ENCODE data around the gene ZNF672.
"Not testable (repeated sequence)": the region's sequence is repeated elsewhere in the genome, so short reads cannot be mapped to it uniquely, and the experiment has no call there.

ZNF672 gene

DNA sequence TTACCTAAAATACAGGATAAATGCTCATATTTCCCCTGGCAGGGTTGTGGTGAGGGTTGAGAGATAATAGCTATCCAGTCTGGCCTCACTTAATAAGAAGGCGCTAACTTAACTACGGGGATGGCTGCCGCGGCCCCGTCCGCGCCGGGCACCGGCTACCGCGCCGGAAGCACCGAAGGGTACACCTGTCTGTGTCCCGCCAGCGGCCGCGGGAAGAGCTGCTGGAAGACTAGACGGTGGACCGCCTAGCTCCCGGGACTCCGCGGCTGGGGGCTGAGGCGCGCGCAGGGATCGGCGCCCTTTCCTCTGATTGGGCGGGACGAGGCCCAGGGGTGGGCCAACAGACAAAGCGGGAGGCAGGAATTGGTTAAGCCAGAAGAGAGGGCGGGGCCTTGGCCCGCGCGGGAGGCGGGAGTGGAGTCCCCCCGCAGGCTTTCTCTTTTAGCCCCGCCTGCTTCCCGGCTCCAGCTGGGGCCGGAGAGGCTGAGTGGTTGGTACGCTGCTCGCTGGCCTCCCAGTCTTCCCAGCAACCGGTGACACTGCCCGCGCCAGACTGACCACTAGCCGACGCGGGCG lies at the start of gene ZNF672:
ZNF672 (plus strand) TSS at position 444 of the 576 bp plus-strand sequence. CDS start 9,051 bp downstream, outside the sequence.
- peak; percentile 97 for DNase-seq

DNA sequence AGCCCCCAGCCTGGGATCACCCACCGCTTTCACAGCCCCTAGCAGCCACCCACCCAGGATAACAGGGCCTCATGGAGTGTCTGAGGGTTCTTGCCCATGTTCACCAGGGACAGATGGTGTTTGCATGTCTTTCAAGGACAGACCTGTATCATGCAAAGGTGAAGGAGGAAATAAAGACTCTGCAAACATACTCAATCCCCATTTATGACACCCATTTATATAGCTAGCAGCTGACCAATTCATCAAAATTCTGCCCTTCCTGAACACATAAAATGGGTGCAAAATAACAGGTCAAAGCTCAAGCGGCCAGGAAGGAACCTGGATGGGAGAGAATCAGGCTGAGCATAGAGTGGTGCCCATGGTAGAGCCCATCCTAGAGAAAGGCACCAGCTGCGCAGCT lies 49.7 kb upstream of the ZNF672 start:
- no peak for DNase-seq

- not testable (repeated sequence) for DNase-seq
Measured at GRCh38 chr1:248789337-248789736, 48.7 kb upstream of the ZNF672 start.

DNA sequence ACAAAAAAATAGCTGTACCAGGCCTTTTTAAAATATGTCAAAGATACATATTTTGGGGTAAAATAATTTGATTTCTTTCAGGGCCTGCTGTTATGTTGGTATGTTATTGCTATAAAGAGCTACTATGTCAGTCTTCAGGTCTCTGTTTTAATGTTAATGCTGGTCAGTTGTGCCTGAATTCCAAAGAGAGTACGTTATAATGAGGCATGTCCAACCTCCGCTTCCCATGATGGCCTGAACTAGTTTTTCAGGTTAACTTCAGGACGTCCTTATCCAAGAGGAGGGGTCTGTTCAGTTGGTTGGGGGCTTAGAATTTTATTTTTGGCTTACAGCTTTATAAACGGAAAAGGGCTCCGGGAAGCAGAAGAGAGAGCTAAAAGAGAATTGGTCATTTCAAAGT lies 47.6 kb upstream of the ZNF672 start:
- no peak for DNase-seq

DNA sequence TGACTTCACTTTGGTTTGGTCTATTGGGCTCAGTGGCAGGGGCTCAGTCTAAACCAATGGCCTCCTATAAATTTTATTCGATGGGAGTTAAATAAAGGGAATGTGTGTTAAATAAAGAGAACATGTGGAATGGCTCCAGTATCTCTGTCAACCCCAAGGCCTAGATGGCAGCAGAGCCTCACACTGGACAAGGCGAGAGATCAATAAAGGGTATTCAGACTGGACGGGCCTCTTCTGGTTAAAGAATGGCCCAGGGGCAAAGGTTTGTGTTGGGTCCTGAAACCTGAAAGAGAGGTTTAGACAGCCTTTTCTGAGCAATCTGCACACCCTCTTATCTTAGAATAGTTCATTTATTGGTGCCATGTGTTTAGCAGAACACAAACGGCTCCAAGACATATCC lies 47.0 kb upstream of the ZNF672 start:
- no peak for DNase-seq

DNA sequence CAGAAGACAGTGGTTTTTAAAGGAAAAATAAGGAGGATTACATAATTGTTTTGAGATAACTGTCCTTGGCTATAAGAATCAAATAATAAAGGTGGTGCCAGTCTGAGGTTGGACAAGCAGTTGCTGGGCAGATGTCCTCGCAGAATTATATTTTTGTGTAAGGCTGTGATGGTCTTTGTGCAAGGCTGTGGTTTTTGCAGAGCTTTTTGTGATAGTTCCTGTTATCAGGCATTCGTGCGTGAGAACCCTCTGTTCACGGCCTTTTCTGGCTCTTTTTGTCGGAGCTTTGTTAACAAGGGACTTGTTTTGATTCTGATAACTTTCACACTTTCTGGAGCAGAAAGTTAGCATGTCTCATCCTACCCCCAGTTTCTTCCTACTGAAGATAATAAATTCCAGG lies 45.7 kb upstream of the ZNF672 start:
- no peak for DNase-seq

DNA sequence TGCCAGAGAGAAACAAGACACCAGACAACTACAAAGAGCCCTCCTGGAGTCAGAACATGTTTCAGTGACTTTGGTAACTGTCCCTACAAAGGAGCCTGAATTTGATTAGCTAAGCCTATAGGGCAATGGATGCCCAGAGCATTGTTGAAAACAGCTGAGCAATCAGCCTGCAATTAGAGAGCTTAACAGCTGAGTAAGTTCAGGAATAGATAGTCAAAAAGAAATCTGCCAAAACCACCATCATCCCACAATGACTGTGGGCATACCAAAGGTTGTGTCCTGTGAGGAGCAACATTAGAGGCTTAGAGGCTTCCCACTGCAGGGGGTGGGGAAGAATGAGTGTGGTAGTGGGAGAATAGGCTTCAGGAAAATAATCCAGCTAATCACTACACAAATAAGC lies 44.4 kb upstream of the ZNF672 start:
- no peak for DNase-seq

DNA sequence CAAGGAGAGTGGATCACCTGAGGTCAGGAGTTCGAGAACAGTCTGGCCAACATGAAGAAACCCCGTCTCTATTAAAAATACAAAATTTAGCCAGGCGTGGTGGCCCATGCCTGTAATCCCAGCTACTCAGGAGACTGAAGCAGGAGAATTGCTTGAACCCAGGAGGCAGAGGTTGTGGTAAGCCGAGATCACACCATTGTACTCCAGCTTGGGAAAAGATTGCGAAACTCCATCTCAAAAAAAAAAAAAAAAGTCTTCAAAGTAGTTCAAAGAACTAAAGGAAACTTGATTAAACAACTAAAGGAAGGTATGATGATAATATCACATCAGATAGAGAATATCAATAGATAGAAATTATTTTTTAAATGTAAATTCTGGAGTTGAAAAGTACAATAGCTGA lies 43.4 kb upstream of the ZNF672 start:
- DNase-seq = not testable (repeated sequence)

GRCh38 chr1:248798791-248799190 lies 39.2 kb upstream of the ZNF672 start:
- no peak for DNase-seq

DNA sequence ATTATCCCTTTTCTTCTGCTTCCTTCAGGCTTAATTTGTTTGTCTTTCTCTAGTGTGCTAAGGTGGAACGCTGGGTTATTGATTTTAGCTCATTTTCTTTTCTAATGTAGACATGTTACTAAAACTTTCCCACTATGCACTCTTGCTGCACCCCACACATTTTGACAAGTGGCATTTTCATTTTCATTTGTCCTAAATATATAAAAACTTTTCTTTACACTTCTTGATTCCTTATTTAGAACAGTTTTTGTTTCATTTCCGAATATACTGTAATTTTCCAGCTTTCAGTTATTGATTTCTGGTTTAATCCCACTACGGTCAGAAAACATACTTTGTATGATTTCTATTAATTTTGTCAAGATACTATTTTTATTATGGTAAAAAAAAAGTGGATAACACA lies 37.6 kb upstream of the ZNF672 start:
- DNase-seq = no peak

GRCh38 chr1:248802454-248802853 lies 35.6 kb upstream of the ZNF672 start:
- DNase-seq = no peak

DNA sequence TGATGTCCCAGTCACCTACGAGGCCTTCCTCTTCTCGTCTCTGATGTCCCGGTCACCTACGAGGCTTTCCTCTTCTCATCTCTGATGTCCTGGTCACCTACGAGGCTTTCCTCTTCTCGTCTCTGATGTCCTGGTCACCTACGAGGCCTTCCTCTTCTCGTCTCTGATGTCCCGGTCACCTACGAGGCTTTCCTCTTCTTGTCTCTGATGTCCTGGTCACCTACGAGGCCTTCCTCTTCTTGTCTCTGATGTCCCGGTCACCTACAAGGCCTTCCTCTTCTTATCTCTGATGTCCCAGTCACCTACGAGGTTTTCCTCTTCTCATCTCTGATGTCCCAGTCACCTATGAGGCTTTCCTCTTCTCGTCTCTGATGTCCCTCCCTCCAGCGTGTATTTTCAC lies 34.5 kb upstream of the ZNF672 start:
- not testable (repeated sequence) for DNase-seq

GRCh38 chr1:248804771-248805681 lies 33.0 kb upstream of the ZNF672 start:
- no peak for DNase-seq

GRCh38 chr1:248805876-248806275 lies 32.1 kb upstream of the ZNF672 start:
- DNase-seq = no peak

GRCh38 chr1:248807067-248807737 lies 30.8 kb upstream of the ZNF672 start:
- DNase-seq = peak; percentile 75

- DNase-seq = no peak
Measured at GRCh38 chr1:248808876-248809275, 29.1 kb upstream of the ZNF672 start.

DNA sequence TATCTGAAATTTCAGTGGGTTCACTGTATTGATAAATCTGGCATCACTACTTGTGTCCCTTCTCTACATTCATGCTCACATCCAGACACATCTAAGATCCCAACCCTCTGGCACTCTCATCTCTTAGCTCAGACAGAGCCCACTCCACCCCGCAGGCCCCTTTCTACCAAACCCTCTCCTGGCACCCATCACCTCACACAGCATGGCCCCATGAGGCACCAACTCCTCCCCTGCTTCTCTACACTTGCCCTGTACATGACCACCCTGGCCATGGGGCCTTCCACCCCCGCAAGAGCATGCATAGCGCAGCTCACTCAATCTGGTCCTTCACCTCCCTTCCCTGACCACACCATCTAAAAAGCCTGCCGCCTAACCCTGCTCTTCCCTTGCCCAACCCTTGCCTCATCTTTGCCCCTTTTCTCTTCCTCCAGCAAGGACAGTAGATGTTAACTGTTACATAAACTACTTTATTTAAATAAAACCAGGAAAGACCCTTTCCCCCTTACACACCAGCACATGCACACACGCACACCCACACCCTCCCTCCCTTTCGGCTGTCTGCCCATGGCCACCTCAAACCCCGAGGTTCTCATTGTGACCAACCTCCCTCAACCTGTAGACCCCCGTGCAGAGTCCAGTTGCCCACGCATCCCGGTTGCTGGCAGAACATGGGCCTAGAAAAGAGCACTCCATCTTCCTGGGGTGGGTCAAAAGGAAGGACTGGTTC lies 27.9 kb upstream of the ZNF672 start:
- DNase-seq = no peak

DNA sequence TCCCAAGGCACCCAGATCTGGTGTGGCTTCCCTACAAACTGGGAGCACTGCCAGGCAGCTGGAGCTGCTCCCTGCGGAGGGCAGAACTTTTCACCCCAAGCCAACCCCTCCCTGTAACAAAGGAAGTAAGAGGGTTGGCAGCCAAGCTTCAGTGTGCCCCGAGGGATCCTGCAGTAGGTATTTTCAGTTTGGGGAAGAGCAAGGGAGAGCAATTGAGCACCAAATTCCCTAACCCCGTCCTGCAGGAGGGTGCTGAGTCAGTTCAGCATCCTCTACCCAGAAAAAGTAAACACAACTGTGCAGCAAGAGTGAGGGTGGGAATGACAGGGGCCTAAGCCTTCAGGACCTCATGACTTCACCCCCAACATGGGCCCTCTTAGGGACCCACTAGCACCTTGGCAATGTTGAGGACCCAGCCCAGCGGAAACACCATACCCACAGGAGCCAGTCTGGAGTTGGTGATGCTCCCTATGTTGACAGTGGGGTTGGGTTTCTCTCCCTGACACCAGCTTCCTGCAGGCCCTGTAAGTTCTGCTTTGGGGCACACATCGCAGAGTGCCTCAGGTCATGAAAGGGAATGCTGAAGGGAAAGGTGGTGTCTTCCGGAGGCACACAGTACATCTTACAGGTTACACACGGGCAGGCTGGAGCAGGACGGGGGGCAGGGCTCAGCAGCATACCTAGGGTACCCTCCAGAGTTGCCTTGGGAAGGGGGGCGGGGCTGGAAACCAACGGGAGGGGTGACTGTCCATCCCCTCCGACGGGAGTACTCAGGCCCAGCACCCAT lies 27.1 kb upstream of the ZNF672 start:
- DNase-seq = no peak

DNA sequence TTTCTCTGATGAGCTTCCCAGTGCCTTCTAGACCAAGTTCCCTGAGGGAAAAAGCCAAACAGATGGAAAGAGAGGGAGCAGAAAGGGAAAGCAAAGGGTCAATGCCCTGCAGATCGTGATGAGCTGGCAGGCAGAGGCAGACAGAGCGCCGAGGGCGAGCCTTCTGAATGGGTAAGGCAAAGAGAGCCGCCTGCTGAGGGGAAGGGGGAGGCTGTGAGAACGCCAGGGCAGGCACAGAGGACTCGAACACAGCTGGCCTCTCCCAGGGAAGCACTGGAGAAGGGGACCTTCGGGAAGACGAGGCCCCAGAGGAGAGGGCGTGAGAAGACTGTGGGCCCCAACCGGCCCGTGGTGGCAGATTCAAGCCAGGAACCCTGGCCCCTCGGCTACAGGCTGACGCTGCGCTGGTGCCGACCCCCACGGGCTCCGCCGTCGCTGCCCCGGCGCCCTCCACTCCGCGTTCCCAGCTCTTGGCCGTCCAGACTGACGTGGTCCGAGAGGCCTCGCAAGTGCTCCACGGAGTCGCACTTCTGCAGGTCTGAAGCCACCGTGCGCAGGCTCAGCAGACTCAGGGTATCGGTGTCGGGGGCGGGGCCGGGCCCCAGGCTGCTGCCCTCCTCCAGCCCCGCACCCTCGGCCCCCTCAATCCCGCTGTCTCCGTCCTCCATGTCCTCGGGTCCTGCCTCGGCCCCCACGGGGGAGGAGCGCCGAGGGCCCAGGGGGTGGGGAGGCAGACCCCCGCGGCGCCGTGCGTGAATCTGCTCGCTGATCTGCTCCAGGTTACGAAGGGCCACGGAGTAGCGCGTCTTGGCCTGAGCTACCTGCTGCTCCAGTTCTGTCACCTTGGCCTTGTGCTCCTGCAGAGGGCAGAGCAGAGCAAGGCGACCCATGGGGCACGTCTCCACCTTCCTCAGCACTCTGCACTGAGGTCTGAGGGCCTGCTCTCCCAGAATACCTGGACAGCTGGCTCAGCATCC lies 26.2 kb upstream of the ZNF672 start:
- no peak for DNase-seq

DNA sequence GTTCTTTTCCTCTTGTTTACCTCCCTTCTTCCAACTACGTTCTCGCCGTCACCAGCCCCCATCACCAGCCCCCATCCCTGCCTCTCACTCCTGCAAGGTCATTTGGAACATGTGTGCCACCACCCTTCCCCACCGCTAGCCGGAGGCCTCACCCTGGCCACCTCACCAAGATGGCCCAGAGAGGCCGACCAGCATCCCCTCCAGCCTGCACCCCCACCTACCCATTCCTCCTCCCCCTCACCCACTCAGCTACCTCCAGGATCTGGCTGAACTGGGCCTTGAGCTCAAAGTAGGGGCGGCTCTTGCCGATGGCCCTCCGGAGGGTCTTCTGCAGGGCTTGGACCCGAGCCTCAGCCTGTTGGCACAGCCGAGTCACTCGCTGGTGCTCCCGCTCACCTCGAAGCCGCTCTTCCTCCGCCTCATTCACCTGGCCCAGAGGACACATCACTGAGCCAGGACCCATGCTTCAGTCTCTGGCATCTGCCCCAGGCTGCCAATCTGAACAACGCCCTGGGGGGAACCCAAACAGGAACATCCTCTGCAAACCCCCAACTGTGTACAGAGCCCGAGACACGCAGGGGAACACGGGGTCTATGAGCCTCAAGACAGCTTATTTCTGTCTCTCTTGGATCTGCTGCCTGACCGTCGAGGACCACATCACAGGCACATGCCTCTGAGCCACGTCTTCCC lies 25.1 kb upstream of the ZNF672 start:
- no peak for DNase-seq

Data from CD4-positive, alpha-beta T cell treated with Interleukin-17A for 4 hours (primary cell).